Fibroblast of skin of back (primary cell): ENCODE measurements around the gene RRP8. TPM values are rescaled to one million over a fixed set of nuclear protein-coding genes. Genes with fewer than 3 reads are reported as not detected.

Experiments used
- DNase-seq: peaks from one replicate; pipeline ENCODE4 v3.0.0-alpha.2; 2013
- polyA plus RNA-seq, 2 experiments: library from polyadenylated mRNA; unstranded; fragments of 120-200 nt; gene quantifications; one replicate each; pipeline ENCODE4 v1.2.1, GENCODE V29; 2013; ENCODE audit not compliant: insufficient read length in 2 of 2

Gene RRP8
- 18.5 TPM for polyA plus RNA-seq (2013, experiment 1 of 2; ENCODE audit: insufficient read length)
- 17.3 TPM for polyA plus RNA-seq (2013, experiment 2 of 2; ENCODE audit: insufficient read length)

- DNase-seq = peak; percentile 90
Measured at GRCh38 chr11:6603287-6604080, at the start of gene RRP8, which contains the start of gene ILK. TSS of gene RRP8 (minus strand) at chr11:6603616. CDS start at chr11:6603502, 114 bp downstream. TSS of gene ILK (plus strand) at chr11:6603774. CDS start at chr11:6604272, 498 bp downstream.

GRCh38 chr11:6653097-6653496 lies 49.7 kb upstream of the RRP8 start:
- DNase-seq = no peak

GRCh38 chr11:6652182-6652581 lies 48.8 kb upstream of the RRP8 start:
- DNase-seq = no peak

GRCh38 chr11:6650980-6651379 lies 47.6 kb upstream of the RRP8 start:
- DNase-seq = no peak

GRCh38 chr11:6650104-6650503 lies 46.7 kb upstream of the RRP8 start:
- DNase-seq = no peak

- DNase-seq = no peak
Measured at GRCh38 chr11:6648501-6648900, 45.1 kb upstream of the RRP8 start.

GRCh38 chr11:6647836-6648235 lies 44.4 kb upstream of the RRP8 start:
- DNase-seq = no peak

- DNase-seq = peak; percentile 43
Measured at GRCh38 chr11:6646918-6647679, 43.7 kb upstream of the RRP8 start.

- DNase-seq = peak; percentile 70
Measured at GRCh38 chr11:6646576-6646917, 43.1 kb upstream of the RRP8 start.

GRCh38 chr11:6646071-6646470 lies 42.7 kb upstream of the RRP8 start:
- DNase-seq = peak; percentile 61

GRCh38 chr11:6642957-6643356 lies 39.5 kb upstream of the RRP8 start:
- no peak for DNase-seq

GRCh38 chr11:6640985-6641701 lies 37.7 kb upstream of the RRP8 start:
- DNase-seq = no peak

- DNase-seq = no peak
Measured at GRCh38 chr11:6640036-6640984, 36.9 kb upstream of the RRP8 start.

- no peak for DNase-seq
Measured at GRCh38 chr11:6638429-6638828, 35.0 kb upstream of the RRP8 start.

GRCh38 chr11:6637871-6638270 lies 34.5 kb upstream of the RRP8 start:
- no peak for DNase-seq

- DNase-seq = no peak
Measured at GRCh38 chr11:6636480-6636879, 33.1 kb upstream of the RRP8 start.

- no peak for DNase-seq
Measured at GRCh38 chr11:6635082-6635932, 31.9 kb upstream of the RRP8 start.

GRCh38 chr11:6634534-6634933 lies 31.1 kb upstream of the RRP8 start:
- no peak for DNase-seq

- DNase-seq = no peak
Measured at GRCh38 chr11:6633422-6634408, 30.3 kb upstream of the RRP8 start.
